Right lung (tissue), 5 donors: ENCODE measurements around the gene SENP3. TPM values are rescaled to one million over a fixed set of nuclear protein-coding genes. Genes with fewer than 3 reads are reported as not detected.
"Not testable (repeated sequence)": the region's sequence is repeated elsewhere in the genome, so short reads cannot be mapped to it uniquely, and the experiment has no call there.

ENCODE experiments used
- DNase-seq, 2 donors: peaks; one replicate each; pipeline ENCODE4 v3.0.0-alpha.2; 2013
- polyA plus RNA-seq, 5 donors: library from polyadenylated mRNA; unstranded; fragments of 120-200 nt; gene quantifications; one replicate each; pipeline versions ENCODE4 v1.2.1 to v1.2.3, GENCODE V29; 2013; ENCODE audit warnings: inconsistent platforms in 1 of 5, low replicate concordance in 1 of 5; ENCODE audit not compliant: insufficient read length in 5 of 5, insufficient read depth in 1 of 5

Gene SENP3
- polyA plus RNA-seq, 5 donors: 61.1 to 72.4 (median 70.5) TPM

GRCh38 chr17:7589891-7590691 is 28.4 kb downstream of the SENP3 start, which contains the start of gene SOX15:
TSS of gene SOX15 (minus strand) at chr17:7590094. CDS start at chr17:7589676, 418 bp downstream.
- DNase-seq: no peak

- DNase-seq: no peak
Observed at GRCh38 chr17:7590743-7591142, 29.0 kb downstream of the SENP3 start.

- DNase-seq: no peak
Observed at GRCh38 chr17:7591596-7591995, 29.9 kb downstream of the SENP3 start.

GRCh38 chr17:7592422-7593021 is 30.8 kb downstream of the SENP3 start:
- DNase-seq: no peak

GRCh38 chr17:7593296-7593695 is 31.6 kb downstream of the SENP3 start:
- DNase-seq: no peak

- DNase-seq: not testable (repeated sequence)
Observed at GRCh38 chr17:7597561-7597960, 35.8 kb downstream of the SENP3 start.

GRCh38 chr17:7606280-7606679 is 44.6 kb downstream of the SENP3 start:
- no peak for DNase-seq

- no peak for DNase-seq
Observed at GRCh38 chr17:7610641-7611040, 48.9 kb downstream of the SENP3 start.

GRCh38 chr17:7611635-7612293 is 50.0 kb downstream of the SENP3 start:
- no peak for DNase-seq

- DNase-seq: no peak
Observed at GRCh38 chr17:7612294-7612640, 50.5 kb downstream of the SENP3 start.

- DNase-seq: no peak
Observed at GRCh38 chr17:7613769-7614424, 52.2 kb downstream of the SENP3 start.

- peak; percentile 100 for DNase-seq
Observed at GRCh38 chr17:7614425-7615264, 52.9 kb downstream of the SENP3 start, which contains the start of gene FXR2. TSS of gene FXR2 (minus strand) at chr17:7614897. CDS start at chr17:7614532, 365 bp downstream.

GRCh38 chr17:7615265-7615747 is 53.6 kb downstream of the SENP3 start:
- no peak for DNase-seq

GRCh38 chr17:7618608-7619007 is 56.9 kb downstream of the SENP3 start:
- no peak for DNase-seq

GRCh38 chr17:7620835-7621234 is 59.1 kb downstream of the SENP3 start:
- DNase-seq: no peak

Other genes starting within 250 kb of the SENP3 start
- 10 to 100 TPM; 65.7 to 91.2 (median 81.3) TPM for gene GPS2, start 246.6 kb upstream of the SENP3 start, polyA plus RNA-seq
- 10 to 100 TPM; 19.7 to 31.2 (median 28.1) TPM for gene NEURL4, start 232.6 kb upstream of the SENP3 start, polyA plus RNA-seq
- 1 to 10 TPM; 5.5 to 9.9 (median 7.5) TPM for gene ACAP1, start 225.4 kb upstream of the SENP3 start, polyA plus RNA-seq
- 10 to 100 TPM in 3 of 5 donors, 1 to 10 TPM in 2; 9.6 to 13.9 (median 10.3) TPM for gene KCTD11, start 209.8 kb upstream of the SENP3 start, polyA plus RNA-seq
- gene TMEM95, start 206.8 kb upstream of the SENP3 start, polyA plus RNA-seq: not detected
- 1 to 10 TPM; 5.1 to 6.8 (median 6.7) TPM for gene TNK1, start 180.8 kb upstream of the SENP3 start, polyA plus RNA-seq
- gene PLSCR3, start 167.4 kb upstream of the SENP3 start, polyA plus RNA-seq: 10 to 100 TPM; 39.3 to 74.6 (median 57.6) TPM
- gene TMEM256, start 157.8 kb upstream of the SENP3 start, polyA plus RNA-seq: 10 to 100 TPM; 67.5 to 86.1 (median 74.5) TPM
- 10 to 100 TPM; 22.6 to 36.3 (median 31.7) TPM for gene NLGN2, start 154.1 kb upstream of the SENP3 start, polyA plus RNA-seq
- gene SPEM1, start 141.6 kb upstream of the SENP3 start, polyA plus RNA-seq: not detected
- gene SPEM2, start 136.3 kb upstream of the SENP3 start, polyA plus RNA-seq: not detected
- not detected for gene SPEM3, start 133.1 kb upstream of the SENP3 start, polyA plus RNA-seq
- gene TMEM102, start 126.5 kb upstream of the SENP3 start, polyA plus RNA-seq: 1 to 10 TPM; 2.1 to 3.2 (median 2.4) TPM
- 1 to 10 TPM; 1.4 to 2.5 (median 1.9) TPM for gene FGF11, start 122.4 kb upstream of the SENP3 start, polyA plus RNA-seq
- 10 to 100 TPM in 3 of 5 donors, 1 to 10 TPM in 2; 9.0 to 14.8 (median 10.5) TPM for gene CHRNB1, start 116.9 kb upstream of the SENP3 start, polyA plus RNA-seq
- 10 to 100 TPM; 36.6 to 52.9 (median 43.8) TPM for gene ZBTB4, start 82.3 kb upstream of the SENP3 start, polyA plus RNA-seq
- under 1 TPM; 0.15 to 0.40 (median 0.35) TPM for gene SLC35G6, start 80.5 kb upstream of the SENP3 start, polyA plus RNA-seq
- 100 to 1,000 TPM in 1 of 5 donors, 10 to 100 TPM in 4; 79.6 to 127 (median 89.6) TPM for gene POLR2A, start 77.6 kb upstream of the SENP3 start, polyA plus RNA-seq
- 10 to 100 TPM; 20.1 to 40.5 (median 31.3) TPM for gene TNFSF12, start 12.9 kb upstream of the SENP3 start, polyA plus RNA-seq
- 10 to 100 TPM; 16.2 to 23.2 (median 17.2) TPM for gene TNFSF13, start 3.2 kb upstream of the SENP3 start, polyA plus RNA-seq
- gene CD68, start 17.7 kb downstream of the SENP3 start, polyA plus RNA-seq: 10 to 100 TPM; 30.7 to 40.7 (median 32.3) TPM
- gene MPDU1, start 21.9 kb downstream of the SENP3 start, polyA plus RNA-seq: 10 to 100 TPM; 83.2 to 98.1 (median 93.5) TPM
- gene SOX15, start 28.2 kb downstream of the SENP3 start, polyA plus RNA-seq: 1 to 10 TPM; 1.4 to 2.5 (median 1.8) TPM
- gene FXR2, start 53.0 kb downstream of the SENP3 start, polyA plus RNA-seq: 10 to 100 TPM; 33.0 to 43.8 (median 38.6) TPM
- gene SAT2, start 65.9 kb downstream of the SENP3 start, polyA plus RNA-seq: 10 to 100 TPM; 70.6 to 93.8 (median 86.2) TPM
- 1 to 10 TPM; 1.1 to 2.0 (median 1.2) TPM for gene SHBG, start 68.2 kb downstream of the SENP3 start, polyA plus RNA-seq
- gene ATP1B2, start 89.0 kb downstream of the SENP3 start, polyA plus RNA-seq: 10 to 100 TPM; 20.5 to 31.5 (median 25.5) TPM
- 10 to 100 TPM; 68.9 to 88.2 (median 78.4) TPM for gene TP53, start 125.6 kb downstream of the SENP3 start, polyA plus RNA-seq
- gene WRAP53, start 126.6 kb downstream of the SENP3 start, polyA plus RNA-seq: 10 to 100 TPM; 10.3 to 17.5 (median 13.3) TPM
- 10 to 100 TPM; 28.2 to 37.8 (median 32.1) TPM for gene EFNB3, start 143.3 kb downstream of the SENP3 start, polyA plus RNA-seq
- 1 to 10 TPM; 1.1 to 3.8 (median 2.1) TPM for gene DNAH2, start 155.8 kb downstream of the SENP3 start, polyA plus RNA-seq